Trophoblast cell (in vitro differentiated cells and primary cell): ENCODE measurements around the gene RIT2.

Experiments
- DNase-seq, 2 donors: peaks; one replicate each; pipeline ENCODE4 v3.0.0-alpha.2; 2016
- H2AFZ ChIP-seq: 2 replicates; pipeline ENCODE4 v1.6.1; 2013; ENCODE audit warnings: low read length, moderate library complexity, mild to moderate bottlenecking; ENCODE audit not compliant: insufficient read depth, poor library complexity
- H2AK5ac ChIP-seq: 2 replicates; pipeline ENCODE4 v1.6.1; 2013; ENCODE audit warnings: mild to moderate bottlenecking, low read length
- H2BK120ac ChIP-seq: 2 replicates; pipeline ENCODE4 v1.6.1; 2013; ENCODE audit warnings: low read length, mild to moderate bottlenecking, moderate library complexity; ENCODE audit not compliant: insufficient read depth, poor library complexity
- H2BK12ac ChIP-seq: 2 replicates; pipeline ENCODE4 v1.6.1; 2013; ENCODE audit warnings: mild to moderate bottlenecking, low read length, moderate library complexity
- H2BK5ac ChIP-seq: 2 replicates; pipeline ENCODE4 v1.6.1; 2013; ENCODE audit warnings: low read length, low read depth, moderate library complexity, mild to moderate bottlenecking; ENCODE audit not compliant: poor library complexity
- H3K14ac ChIP-seq: 2 replicates; pipeline ENCODE4 v1.6.1; 2013; ENCODE audit warnings: mild to moderate bottlenecking, low read length
- H3K18ac ChIP-seq: 2 replicates; pipeline ENCODE4 v1.6.1; 2013; ENCODE audit warnings: mild to moderate bottlenecking, low read length
- H3K23ac ChIP-seq: 2 replicates; pipeline ENCODE4 v1.6.1; 2013; ENCODE audit warnings: low read length
- H3K27ac ChIP-seq: 2 replicates; pipeline ENCODE4 v1.5.1; 2013; ENCODE audit warnings: low read depth, mild to moderate bottlenecking, inconsistent platforms, low read length, moderate library complexity
- H3K27me3 ChIP-seq: 2 replicates; pipeline ENCODE4 v1.6.1; 2013; ENCODE audit warnings: inconsistent platforms, mild to moderate bottlenecking, low read length, moderate library complexity; ENCODE audit not compliant: insufficient read depth
- H3K36me3 ChIP-seq, 2 experiments: 1 replicate in 1 of 2; 2 replicates in 1 of 2; pipeline ENCODE4 v1.6.1; 2013; ENCODE audit warnings: low read length in 2 of 2, mild to moderate bottlenecking in 2 of 2, moderate library complexity in 1 of 2; ENCODE audit not compliant: insufficient read depth in 2 of 2, control insufficient read depth in 1 of 2
- H3K4ac ChIP-seq: 2 replicates; pipeline ENCODE4 v1.6.1; 2013; ENCODE audit warnings: low read depth, mild to moderate bottlenecking, low read length, moderate library complexity
- H3K4me1 ChIP-seq, 2 experiments: 1 replicate in 1 of 2; 2 replicates in 1 of 2; pipeline ENCODE4 v1.6.1; 2013; ENCODE audit warnings: low read length in 2 of 2, mild to moderate bottlenecking in 2 of 2, moderate library complexity in 1 of 2; ENCODE audit not compliant: insufficient read depth in 2 of 2, control insufficient read depth in 1 of 2
- H3K4me2 ChIP-seq: 2 replicates; pipeline ENCODE4 v1.6.1; 2013; ENCODE audit warnings: inconsistent platforms, mild to moderate bottlenecking, low read length, moderate library complexity
- H3K4me3 ChIP-seq: 2 replicates; pipeline ENCODE4 v1.5.1; 2013; ENCODE audit warnings: mild to moderate bottlenecking, low read depth, low read length, inconsistent platforms
- H3K79me1 ChIP-seq: one replicate; pipeline ENCODE4 v1.6.1; 2013; ENCODE audit warnings: low read length
- H3K79me2 ChIP-seq: 2 replicates; pipeline ENCODE4 v1.6.1; 2013; ENCODE audit warnings: low read length, mild to moderate bottlenecking; ENCODE audit not compliant: control insufficient read depth, insufficient read depth, poor library complexity
- H3K9ac ChIP-seq: 2 replicates; pipeline ENCODE4 v1.6.1; 2013; ENCODE audit warnings: mild to moderate bottlenecking, low read length
- H3K9me3 ChIP-seq: 2 replicates; pipeline ENCODE4 v1.6.1; 2013; ENCODE audit warnings: low read depth, mild to moderate bottlenecking, control low read depth, inconsistent platforms, low read length; ENCODE audit not compliant: insufficient read depth
- H4K12ac ChIP-seq: 2 replicates; pipeline ENCODE4 v1.6.1; 2013; ENCODE audit warnings: low read depth, mild to moderate bottlenecking, low read length, moderate library complexity
- H4K8ac ChIP-seq: 2 replicates; pipeline ENCODE4 v1.6.1; 2013; ENCODE audit warnings: low read depth, mild to moderate bottlenecking, low read length, moderate library complexity
- H4K91ac ChIP-seq: one replicate; pipeline ENCODE4 v1.6.1; 2013; ENCODE audit warnings: low read depth, mild to moderate bottlenecking, low read length, moderate library complexity
- WGBS: extraction: QIAGEN DNeasy Blood & Tissue Kit; methylation state at CpG from one replicate; pipeline ENCODE4 v1.1.7; 2013; ENCODE audit warnings: missing lambda C conversion rate; ENCODE audit not compliant: insufficient read length, insufficient coverage; ENCODE audit errors: extremely low coverage; 5-methylcytosine and 5-hydroxymethylcytosine counted together

The RIT2 gene

GRCh38 chr18:43159086-43159770 lies 43.7 kb upstream of the RIT2 start:
- no peak overlapping the region for H2BK12ac ChIP-seq
- H2AK5ac ChIP-seq, result no peak overlapping the region
- DNase-seq, result no peak
- H3K9ac ChIP-seq, result no peak overlapping the region
- H3K27ac ChIP-seq, result no peak overlapping the region
- no peak overlapping the region for H3K23ac ChIP-seq
- no peaks in the 10 kb centered on the region for H3K79me2 ChIP-seq
- no peak overlapping the region for H3K4ac ChIP-seq
- H3K79me1 ChIP-seq, result no peaks in the 10 kb centered on the region
- no CpG with 5 or more reads among the region's 5 CpGs for WGBS
- H3K4me1 ChIP-seq, result no peaks in the 10 kb centered on the region
- no peaks in the 10 kb centered on the region for H3K36me3 ChIP-seq
- H3K9me3 ChIP-seq, result peaks cover 2% of the 10 kb centered on the region
- no peak overlapping the region for H3K18ac ChIP-seq
- H2BK5ac ChIP-seq, result no peak overlapping the region
- no peak overlapping the region for H4K91ac ChIP-seq
- H2BK120ac ChIP-seq, result no peak overlapping the region
- no peak overlapping the region for H3K4me2 ChIP-seq
- no peak overlapping the region for H4K8ac ChIP-seq
- H4K12ac ChIP-seq, result no peak overlapping the region
- no peak overlapping the region for H3K4me3 ChIP-seq
- no peak overlapping the region for H3K14ac ChIP-seq
- no peaks in the 10 kb centered on the region for H3K27me3 ChIP-seq
- H2AFZ ChIP-seq, result no peak overlapping the region

- Histone ChIP-seq H3K4me2 (no peak overlapping the region), H3K4me3 (no peak overlapping the region), H2BK12ac (no peak overlapping the region), H3K23ac (no peak overlapping the region), H3K14ac (no peak overlapping the region), H4K8ac (no peak overlapping the region), H3K9me3 (peaks cover 2% of the 10 kb centered on the region), H4K91ac (no peak overlapping the region), H2BK5ac (no peak overlapping the region), H2BK120ac (no peak overlapping the region), H3K27ac (no peak overlapping the region), H3K36me3 (no peaks in the 10 kb centered on the region), H3K27me3 (no peaks in the 10 kb centered on the region), H2AFZ (no peak overlapping the region), H3K9ac (no peak overlapping the region), H4K12ac (no peak overlapping the region), H3K4me1 (no peaks in the 10 kb centered on the region), H3K4ac (no peak overlapping the region), H2AK5ac (no peak overlapping the region), H3K79me1 (no peaks in the 10 kb centered on the region), H3K79me2 (no peaks in the 10 kb centered on the region), H3K18ac (no peak overlapping the region)
- no peak for DNase-seq
- WGBS, result no CpG with 5 or more reads among the region's 2 CpGs
Measured at GRCh38 chr18:43158381-43158780, 42.9 kb upstream of the RIT2 start.

GRCh38 chr18:43155842-43156241 lies 40.4 kb upstream of the RIT2 start:
- Histone ChIP-seq H3K9ac (no peak overlapping the region), H4K91ac (no peak overlapping the region), H3K36me3 (no peaks in the 10 kb centered on the region), H3K27me3 (no peaks in the 10 kb centered on the region), H3K79me1 (no peaks in the 10 kb centered on the region), H4K8ac (no peak overlapping the region), H3K4me3 (no peak overlapping the region), H2BK120ac (no peak overlapping the region), H3K4ac (no peak overlapping the region), H3K79me2 (no peaks in the 10 kb centered on the region), H3K4me2 (no peak overlapping the region), H4K12ac (no peak overlapping the region), H2AFZ (no peak overlapping the region), H3K23ac (no peak overlapping the region), H3K18ac (no peak overlapping the region), H2BK5ac (no peak overlapping the region), H2BK12ac (no peak overlapping the region), H3K27ac (no peak overlapping the region), H3K4me1 (no peaks in the 10 kb centered on the region), H2AK5ac (no peak overlapping the region), H3K9me3 (no peaks in the 10 kb centered on the region), H3K14ac (no peak overlapping the region)
- no peak for DNase-seq
- no CpG with 5 or more reads among the region's 3 CpGs for WGBS

- Histone ChIP-seq H3K27ac (no peak overlapping the region), H3K9ac (no peak overlapping the region), H2BK5ac (no peak overlapping the region), H3K4me1 (no peaks in the 10 kb centered on the region), H3K79me2 (no peaks in the 10 kb centered on the region), H3K14ac (no peak overlapping the region), H2AK5ac (no peak overlapping the region), H4K8ac (no peak overlapping the region), H3K4me3 (no peak overlapping the region), H2BK12ac (no peak overlapping the region), H3K23ac (no peak overlapping the region), H4K12ac (no peak overlapping the region), H3K27me3 (no peaks in the 10 kb centered on the region), H2AFZ (no peak overlapping the region), H3K18ac (no peak overlapping the region), H3K36me3 (no peaks in the 10 kb centered on the region), H3K9me3 (no peaks in the 10 kb centered on the region), H3K4ac (no peak overlapping the region), H4K91ac (no peak overlapping the region), H3K4me2 (no peak overlapping the region), H3K79me1 (no peaks in the 10 kb centered on the region), H2BK120ac (no peak overlapping the region)
- DNase-seq, result no peak
- no CpG with 5 or more reads among the region's 2 CpGs for WGBS
Measured at GRCh38 chr18:43148231-43148630, 32.7 kb upstream of the RIT2 start.
